Activated naive CD8-positive, alpha-beta T cell (primary cell): Measurements from ENCODE around the gene CDK3.
A peak's percentile ranks its signal among the peaks of the same experiment; 100 is the strongest.

Source experiments
- H3K27ac Mint-ChIP-seq: one replicate; pipeline ENCODE4 v1.8.0; 2021; ENCODE audit warnings: mixed read lengths
- H3K27me3 Mint-ChIP-seq: one replicate; pipeline ENCODE4 v1.8.0; 2021; ENCODE audit warnings: mixed read lengths
- H3K36me3 Mint-ChIP-seq: one replicate; pipeline ENCODE4 v1.8.0; 2021; ENCODE audit warnings: mixed read lengths
- H3K4me1 Mint-ChIP-seq: one replicate; pipeline ENCODE4 v1.8.0; 2021; ENCODE audit warnings: low read depth, mixed read lengths
- H3K4me3 Mint-ChIP-seq: one replicate; pipeline ENCODE4 v1.8.0; 2021; ENCODE audit warnings: mild to moderate bottlenecking, mixed read lengths
- H3K9me3 Mint-ChIP-seq: one replicate; pipeline ENCODE4 v1.8.0; 2021; ENCODE audit warnings: low read depth, mixed read lengths

CDK3 gene

GRCh38 chr17:76054112-76054476 lies 53.4 kb downstream of the CDK3 start:
- H3K36me3 Mint-ChIP-seq: peaks cover 9% of the 10 kb centered on the region
- no peak overlapping the region for H3K4me3 Mint-ChIP-seq
- H3K27me3 Mint-ChIP-seq: no peaks in the 10 kb centered on the region
- H3K4me1 Mint-ChIP-seq: peaks cover 23% of the 10 kb centered on the region
- no peaks in the 10 kb centered on the region for H3K9me3 Mint-ChIP-seq
- peak overlapping the region; percentile 61 for H3K27ac Mint-ChIP-seq
